ENCODE results near the gene NDFIP1.
"Not testable (repeated sequence)": the region's sequence is repeated elsewhere in the genome, so short reads cannot be mapped to it uniquely, and the experiment has no call there.

NDFIP1 gene

DNA sequence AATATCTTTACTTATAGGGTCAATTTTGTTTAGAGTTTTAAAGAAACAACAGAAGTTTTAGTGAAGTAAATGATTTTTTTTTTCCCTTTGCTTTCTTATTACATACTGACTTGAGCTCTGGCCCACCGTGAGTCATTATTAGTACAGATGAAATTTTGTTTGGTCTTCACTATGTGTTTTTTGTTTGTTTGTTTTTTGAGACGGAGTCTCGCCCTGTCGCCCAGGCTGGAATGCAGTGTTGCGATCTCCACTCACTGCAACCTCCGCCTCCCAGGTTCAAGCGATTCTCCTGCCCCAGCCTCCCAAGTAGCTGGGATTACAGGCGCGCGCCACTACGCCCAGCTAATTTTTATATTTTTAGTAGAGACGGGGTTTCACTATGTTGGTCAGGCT is 45.9 kb downstream of the NDFIP1 start:
- not testable (repeated sequence) for DNase-seq (ENCODE audit: low read depth)

DNA sequence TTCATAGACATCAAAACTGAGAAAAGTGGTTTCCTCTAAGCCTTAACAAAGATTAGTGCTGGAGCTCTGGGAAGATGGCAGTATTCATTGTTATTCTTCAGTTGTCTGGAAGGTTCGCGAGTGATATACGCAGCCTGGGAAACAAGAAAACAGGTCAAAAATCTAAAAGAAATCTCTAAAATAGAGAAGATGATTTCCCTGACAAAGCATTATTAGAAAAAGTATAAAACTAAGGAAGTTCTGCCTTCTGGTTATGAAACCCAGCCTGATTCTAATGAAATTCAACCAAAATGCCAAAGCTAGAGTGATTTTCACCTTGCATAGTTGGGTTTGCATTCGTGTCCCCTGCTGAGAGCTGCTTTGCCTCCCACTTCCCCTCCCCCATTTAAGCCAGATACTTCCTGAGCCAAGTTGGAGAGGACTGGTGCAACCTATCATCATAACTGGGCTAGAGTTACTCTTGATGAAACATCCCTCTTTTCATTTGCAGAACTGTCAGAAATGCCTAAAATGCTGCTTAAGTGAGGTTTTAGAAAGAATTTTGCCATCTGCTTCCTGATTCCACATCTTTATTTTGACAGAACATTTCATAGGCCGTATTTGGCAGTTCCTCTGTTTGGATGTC is 48.4 kb downstream of the NDFIP1 start:
- DNase-seq (ENCODE audit: low read depth) = no peak

DNA sequence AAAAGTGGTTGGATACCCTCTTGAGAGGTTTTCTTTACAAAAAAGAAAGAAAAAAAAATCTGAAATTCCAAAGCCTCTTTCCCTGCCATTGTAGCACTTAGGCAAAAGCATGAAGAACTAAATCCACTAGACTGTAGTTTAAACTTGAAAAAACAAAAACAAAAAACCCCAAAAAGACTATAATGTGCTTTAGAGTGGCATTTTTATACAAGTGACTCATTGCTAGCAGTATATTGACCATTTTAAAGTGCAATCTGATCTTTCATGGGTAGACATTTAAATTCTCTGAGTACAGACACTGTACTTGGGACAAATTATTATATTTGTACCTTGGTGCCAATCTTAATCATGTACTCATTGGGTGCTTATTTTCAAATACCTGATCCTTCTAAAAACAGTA is 50.8 kb downstream of the NDFIP1 start:
- no peak for DNase-seq (ENCODE audit: low read depth)

DNA sequence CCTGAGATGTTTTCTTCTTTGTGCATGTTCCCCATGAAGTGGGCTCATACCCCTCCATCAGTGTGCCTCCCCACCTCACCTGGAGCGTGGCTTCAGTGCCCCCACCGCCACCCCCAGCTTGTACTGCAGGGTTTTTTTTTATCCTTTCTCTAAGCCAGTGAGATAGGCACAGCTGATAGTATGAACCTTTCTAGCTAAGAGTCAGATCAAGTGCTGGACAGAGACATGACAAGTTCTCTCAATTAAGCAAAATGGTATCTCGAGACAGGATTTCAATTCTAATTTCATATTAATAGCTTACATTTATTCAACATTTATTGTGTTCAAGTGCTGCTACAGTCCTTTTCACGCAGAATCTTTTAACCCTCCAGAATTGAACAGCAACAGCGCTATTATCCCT is 55.7 kb downstream of the NDFIP1 start:
- no peak for DNase-seq (ENCODE audit: low read depth)

DNA sequence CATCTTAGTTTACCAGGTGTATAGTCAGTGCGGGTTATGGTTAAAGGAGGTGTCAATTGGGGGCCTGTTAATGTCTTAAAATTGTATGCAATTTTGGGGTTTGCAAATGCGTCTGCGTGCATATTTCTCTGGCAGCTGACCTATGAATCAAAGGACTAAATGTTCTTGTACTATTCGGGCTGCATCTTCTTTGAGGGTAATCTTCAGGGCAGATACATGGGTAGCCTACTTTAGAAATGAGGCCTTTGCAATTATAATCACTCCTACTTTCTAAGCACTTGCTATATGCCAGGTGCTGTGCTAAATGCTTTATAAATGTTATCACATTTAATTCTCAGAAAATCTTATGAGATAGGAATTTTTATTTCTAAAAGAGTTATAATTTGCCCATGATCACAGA is 58.2 kb downstream of the NDFIP1 start:
- no peak for DNase-seq (ENCODE audit: low read depth)

DNA sequence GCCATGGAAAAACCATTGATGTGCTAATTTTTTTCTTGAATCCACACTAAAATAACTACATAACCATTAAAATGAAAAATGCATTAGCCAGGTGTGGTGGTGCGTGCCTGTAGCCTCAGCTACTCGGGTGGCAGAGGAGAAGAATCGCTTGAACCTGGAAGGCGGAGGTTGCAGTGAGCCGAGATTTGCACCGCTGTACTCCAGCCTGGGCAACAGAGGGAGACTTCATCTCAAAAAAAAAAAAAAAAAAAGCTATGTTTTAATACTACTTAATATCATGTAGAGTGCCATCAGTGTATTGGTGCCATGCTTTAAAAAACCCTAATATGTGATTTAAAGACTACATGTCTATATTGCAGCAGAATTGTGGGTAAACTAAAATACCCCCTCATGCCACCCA is 58.9 kb downstream of the NDFIP1 start:
- no peak for DNase-seq (ENCODE audit: low read depth)

DNA sequence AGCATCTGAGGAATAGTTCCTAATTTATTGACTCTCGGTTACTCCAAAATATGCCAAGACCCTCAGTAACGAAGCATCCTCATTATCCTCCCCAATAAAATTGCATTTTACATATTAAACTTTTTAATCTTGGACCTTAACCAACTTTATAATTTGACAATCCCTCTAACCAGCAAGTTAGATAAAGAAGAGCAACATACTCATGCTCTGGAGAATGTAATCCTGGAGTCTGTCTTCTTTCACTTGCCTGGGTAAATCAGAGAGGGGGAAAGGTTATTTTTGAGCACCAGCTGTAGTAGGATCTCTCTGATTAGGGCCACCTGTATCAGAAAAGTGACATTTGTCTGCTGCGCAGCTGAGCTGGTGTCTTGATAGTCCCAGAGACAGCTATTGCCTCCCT is 59.8 kb downstream of the NDFIP1 start:
- no peak for DNase-seq (ENCODE audit: low read depth)

DNA sequence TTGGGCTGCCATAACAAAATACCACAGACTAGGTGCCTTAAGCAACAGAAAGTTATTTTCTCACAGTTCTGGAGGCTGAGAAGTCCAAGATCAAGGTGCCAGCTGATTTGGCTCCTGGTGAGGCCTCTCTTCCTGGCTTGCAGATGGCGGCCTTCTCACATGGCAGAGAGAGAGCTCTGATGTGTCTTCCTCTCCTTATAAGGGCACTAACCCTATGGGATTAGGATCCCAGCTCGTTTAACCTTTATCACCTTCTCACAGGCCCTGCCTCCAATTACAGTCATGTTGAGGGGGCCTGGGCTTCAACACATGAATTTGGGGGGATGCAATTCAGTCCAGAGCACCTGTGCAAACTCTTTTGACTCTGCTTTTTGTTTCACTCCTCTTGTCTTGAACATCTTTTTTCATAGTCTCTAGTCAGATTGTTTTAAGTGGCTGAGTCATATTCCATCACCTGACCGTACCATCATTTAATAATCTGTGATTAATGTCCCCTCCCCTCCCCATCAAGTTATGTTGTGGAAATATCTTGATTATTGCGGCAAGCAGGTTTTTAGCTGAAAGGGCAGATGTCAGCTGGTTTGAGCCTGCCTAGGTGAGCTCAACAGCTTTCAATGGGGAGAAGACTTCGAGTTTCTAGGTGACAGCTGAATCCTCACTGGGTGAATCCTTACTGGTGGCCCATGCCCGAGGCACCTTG is 61.8 kb downstream of the NDFIP1 start:
- no peak for DNase-seq (ENCODE audit: low read depth)

DNA sequence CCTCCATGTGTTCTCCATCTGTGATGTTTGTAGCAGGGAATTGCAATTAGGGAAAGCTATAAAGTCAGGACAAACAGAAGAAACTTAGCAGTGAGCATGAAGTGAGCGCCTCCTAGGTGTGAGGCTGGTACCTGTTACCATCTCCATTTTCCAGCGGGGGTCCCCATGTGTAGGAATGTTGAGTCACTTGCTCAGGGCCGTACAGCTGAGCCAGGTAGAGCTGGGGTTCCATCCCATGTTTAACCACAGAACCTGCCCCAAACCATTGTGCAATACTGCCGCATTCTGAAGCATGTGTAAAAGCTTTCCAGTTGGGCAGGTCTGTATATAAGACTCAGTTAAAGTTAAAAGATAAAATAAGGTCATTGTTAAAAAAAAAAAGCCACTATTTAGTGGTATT is 62.7 kb downstream of the NDFIP1 start:
- no peak for DNase-seq (ENCODE audit: low read depth)

DNA sequence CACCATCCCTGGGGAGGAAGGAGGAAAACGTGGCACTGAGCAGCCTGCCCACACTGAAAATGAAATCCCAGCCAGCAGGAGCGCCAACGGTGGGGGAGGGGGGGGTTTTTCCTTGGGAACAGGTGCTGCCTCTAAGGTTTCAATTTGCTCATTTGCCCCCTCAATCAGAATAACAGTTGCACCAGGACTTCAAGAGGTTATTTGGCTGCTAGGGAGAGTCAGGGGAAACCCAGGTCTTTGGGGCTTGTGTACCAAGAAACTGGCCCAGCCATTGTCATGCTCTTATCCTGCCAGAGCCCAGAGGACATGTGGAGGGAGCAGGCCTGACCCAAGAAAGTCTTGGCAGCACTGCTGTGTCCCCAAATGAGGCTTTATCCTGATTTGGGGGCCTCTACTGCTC is 66.5 kb downstream of the NDFIP1 start:
- DNase-seq (ENCODE audit: low read depth) = no peak

DNA sequence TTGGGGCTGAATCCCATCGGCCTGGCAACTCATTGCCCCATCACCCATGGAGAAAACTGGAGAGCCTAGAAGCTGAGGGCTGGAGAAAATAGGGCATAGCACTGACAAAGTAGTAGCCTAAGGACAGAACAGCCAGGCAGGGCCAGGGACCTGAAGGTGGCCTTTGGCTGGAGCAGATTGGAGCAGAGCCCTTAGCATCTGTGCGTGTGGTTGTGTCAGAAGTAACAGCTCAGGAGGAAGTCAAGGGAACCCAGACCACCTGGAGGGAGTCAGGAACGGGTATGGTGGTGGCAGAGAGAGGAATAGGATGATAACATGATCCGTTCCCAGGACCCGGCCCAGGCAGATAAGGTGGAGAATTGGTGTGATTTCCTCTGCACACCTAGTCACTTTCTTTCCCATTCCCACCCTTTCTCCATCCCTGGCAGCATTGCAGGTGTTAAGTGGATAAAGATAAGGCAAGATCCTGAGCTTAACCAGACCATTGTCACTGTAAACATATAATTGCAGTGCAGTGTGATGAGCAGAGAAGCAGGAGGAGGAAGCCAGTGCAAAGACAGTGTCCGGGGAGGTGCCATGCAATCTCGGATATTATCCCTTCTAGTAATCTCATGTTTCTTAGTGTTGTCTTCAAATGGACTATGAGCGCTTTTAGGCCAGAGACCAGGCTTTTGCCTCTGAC is 67.0 kb downstream of the NDFIP1 start:
- no peak for DNase-seq (ENCODE audit: low read depth)

DNA sequence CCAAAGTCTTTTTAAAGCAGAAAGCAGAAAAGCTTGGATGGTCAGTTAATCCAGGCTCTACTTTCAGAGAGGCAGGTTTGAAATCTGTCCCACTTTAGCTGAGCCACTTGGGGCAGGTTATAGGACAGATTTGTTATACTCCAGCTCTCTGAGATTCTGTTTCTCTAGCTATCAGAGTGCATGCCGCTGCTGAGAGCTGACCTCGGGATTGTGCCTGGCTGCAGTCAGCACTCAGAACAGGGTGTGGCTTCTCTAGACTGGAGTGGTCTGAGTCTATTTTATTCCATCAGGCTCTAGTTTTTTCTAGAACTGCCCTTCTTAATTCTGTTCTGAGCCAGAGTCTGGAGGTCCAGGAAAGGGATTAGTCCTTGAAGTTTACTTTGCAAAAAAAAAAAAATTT is 67.7 kb downstream of the NDFIP1 start:
- no peak for DNase-seq (ENCODE audit: low read depth)

DNA sequence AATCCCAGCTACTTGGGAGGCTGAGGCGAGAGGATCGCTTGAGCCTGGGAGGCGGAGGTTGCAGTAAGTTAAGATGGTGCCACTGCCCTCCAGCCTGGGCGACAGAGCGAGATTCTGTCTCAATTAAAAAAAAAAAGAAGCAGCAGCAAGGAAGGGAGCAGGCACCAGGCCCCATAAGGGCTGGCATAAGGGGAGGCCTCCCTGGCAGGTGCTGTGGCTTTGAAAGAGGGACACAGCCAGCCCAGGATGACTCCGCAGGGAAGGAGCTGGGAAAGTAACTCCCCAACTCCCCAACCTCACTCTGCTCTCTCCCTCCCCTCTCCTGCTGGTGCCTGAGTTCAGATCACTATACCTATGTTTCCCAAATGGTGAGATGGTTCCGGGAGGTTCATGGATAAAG is 70.1 kb downstream of the NDFIP1 start:
- no peak for DNase-seq (ENCODE audit: low read depth)

DNA sequence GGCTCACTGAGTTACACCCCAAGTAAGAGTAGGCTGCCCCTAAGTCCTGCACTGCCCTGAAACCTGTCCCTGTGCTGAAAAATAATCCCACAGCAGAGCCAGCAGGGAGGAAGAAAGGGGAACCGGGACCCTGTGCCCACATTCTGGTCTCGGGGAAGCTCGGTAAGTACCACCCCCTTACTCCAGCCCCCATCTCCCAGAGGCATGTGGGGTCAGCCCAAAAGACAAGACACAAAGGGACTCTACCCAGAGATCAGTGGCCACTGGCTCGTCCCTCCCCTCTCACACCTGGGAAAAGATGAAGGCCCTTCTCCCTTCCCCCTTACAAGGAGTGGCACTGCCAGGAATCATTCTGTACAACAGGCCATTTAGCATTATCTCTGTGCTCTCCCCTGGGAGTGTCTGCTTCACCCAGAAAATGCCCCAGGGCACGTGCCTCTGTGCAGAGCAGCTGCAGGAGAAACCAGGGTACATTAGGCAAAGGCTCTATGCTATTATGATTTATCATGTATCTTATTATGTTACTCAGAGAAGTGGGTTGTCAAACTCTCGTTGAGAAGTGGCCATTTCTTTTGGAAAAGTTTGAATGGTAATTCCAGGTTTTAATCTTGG is 71.3 kb downstream of the NDFIP1 start:
- no peak for DNase-seq (ENCODE audit: low read depth)

DNA sequence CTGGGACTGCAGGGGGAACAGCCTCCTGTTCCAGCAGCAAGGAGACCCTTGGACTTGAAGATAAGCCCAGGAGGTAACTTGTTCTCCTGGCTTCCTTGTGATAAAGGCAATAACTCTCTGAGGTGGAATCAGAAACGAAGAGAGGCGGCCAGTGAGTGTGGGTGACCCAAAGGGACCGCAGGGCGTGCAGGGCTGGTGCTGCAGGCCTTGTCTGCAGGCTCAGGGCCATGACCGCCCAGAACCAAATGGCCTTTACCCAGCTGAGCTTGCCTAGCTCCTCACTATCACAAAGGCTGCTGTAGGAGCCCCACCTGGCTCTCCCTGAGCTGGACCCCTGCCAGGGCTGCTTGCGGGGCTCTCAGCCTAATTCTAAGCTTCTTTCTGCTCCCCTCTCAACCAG is 72.5 kb downstream of the NDFIP1 start:
- DNase-seq (ENCODE audit: low read depth) = no peak

DNA sequence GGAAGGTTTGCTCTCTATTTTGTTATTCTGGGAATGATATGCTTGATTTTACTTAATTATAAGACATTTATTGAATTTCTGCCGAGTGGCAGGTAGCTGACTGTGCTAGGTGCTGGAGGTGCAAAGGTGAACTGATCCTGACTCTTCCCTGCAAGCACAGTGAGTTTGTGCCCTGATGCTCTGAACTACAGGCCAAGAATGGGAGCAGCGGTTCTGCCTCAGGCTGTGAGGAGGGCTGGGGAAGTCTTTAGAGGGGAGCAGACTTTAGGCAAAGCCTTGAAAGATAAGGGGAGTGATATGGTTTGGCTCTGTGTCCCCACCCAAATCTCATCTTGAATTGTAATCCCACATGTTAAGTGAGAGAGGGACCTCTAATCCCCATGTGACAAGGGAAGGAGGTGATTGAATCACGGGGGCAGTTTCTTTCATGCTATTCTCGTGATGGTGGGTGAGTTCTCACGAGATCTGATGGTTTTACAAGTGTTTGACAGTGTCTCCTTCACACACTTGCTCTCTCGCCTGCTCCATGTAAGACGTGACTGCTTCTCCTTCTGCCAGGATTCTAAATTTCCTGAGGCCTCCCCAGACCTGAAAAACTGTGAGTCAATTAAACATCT is 73.1 kb downstream of the NDFIP1 start:
- no peak for DNase-seq (ENCODE audit: low read depth)

DNA sequence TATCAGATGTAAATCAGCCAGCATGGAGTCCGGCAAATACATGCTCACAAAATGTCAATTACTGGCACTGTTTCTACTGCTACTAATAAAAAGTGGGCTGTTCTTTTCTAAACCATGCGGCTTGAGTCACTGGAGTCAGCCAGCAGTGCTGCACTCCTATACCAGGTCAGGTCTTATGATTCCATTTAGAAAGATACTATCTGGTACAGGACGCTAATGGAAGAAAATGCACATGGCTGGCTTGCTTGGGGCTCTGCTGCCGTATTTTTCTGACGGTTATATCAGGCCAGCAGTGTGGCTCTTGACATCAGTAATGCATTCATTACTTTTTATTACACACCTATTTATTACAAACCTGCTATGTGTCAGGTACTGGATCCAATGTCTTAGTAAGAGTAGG is 74.3 kb downstream of the NDFIP1 start:
- DNase-seq (ENCODE audit: low read depth) = no peak

DNA sequence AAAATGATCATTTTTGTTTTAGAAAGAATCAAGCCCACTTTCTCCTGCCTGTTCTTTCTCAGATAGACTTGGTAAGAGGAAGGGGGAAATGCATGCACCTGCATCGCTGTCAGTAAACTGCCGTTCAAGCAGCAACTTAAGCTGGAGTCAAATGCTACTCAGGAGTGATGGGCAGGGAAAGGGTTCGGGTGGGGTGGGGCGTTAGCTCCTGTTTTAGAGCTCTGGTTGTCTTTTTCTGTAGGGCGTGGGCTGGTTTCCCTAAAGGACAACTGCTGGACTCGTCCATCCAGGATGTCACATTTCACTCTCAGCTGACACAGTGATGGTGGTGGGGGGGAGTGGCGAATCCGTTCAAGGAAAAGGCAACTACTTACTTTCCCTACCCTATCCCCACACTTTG is 75.0 kb downstream of the NDFIP1 start:
- no peak for DNase-seq (ENCODE audit: low read depth)

DNA sequence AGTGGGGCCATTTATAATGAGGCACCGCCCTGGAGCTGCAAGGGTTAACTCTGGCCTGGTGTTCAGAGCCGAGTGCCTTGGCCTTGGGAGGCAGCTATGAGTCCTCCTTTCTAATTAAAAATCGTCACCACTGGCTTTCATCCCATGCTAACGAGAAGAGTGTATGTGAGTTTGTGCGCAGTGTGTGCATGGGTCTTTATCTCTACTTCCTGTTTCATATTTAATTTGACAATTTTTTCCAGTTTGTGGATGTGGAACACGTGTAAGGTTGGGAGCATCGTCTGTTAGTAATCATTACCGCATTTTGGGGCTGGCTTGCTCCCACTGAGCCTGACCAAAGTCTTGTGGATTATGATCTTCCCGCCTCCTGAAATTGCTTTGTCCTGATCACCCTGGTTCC is 76.4 kb downstream of the NDFIP1 start:
- no peak for DNase-seq (ENCODE audit: low read depth)

DNA sequence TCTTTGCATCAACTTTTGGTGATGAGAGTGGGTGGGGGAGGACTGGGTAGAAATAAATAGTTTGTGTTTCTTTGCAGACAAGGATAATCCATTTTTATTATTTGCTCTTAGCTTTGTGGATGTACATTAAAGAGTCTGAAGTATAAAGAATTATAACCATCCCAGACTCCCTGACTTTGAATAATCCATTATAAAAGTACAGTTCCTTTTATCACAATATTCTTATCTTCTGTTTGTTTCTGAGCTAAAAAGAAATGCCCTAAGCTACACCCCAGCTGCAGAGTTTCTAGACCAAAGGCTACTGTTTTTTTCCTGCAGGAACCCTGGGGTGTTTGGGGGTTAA is 77.9 kb downstream of the NDFIP1 start:
- DNase-seq (ENCODE audit: low read depth) = no peak

DNA sequence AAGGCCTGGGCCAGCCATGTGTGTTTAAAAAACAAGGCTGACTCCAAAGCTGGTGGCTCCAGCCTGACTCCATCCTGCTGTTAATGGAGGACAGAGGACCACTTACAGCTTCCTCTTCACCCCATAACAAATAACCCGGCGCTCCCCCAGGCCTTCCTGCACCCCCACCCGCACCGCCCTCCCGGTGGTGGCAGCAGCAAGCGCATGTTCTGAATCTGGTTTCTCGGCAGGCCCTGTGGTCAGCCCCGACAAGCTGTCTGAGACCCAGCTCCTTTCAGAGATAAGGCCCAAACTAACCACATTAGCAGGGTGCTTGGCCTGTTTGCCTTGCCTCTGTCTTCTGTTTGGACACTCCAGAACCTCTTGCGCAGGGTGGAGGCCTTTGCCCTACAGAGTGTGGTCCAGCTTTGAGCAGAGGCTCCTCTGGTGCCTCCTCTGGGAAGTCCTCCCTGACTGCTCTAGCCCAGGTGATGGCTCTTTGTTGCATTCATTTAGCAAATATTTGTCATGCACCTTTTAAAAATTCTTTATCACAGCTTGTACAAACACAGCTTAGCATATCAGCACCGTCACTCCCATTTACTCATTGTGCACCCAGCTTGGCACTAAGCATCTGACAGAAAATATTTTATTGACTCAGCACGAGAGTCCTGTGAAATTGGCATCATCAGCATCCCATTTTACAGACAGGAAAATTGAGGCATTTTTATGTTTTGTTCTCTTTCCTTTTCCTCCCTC is 78.4 kb downstream of the NDFIP1 start:
- DNase-seq (ENCODE audit: low read depth) = no peak

DNA sequence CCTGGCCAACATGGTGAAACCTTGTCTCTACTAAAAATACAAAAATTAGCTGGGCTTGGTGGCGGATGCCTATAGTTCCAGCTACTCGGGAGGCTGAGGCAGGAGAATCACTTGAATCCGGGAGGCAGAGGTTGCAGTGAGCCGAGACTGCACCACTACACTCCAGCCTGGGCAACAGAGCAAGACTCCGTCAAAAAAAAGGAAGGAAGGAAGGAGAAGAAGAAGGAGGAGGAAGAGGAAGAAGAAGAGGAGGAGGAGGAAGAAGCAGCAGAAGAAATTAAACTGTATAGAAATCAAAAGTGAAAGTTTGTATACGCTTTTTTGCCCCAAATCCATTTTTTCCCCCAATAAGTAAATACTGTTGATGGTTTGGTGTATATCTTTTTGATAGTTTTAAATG is 80.1 kb downstream of the NDFIP1 start:
- not testable (repeated sequence) for DNase-seq (ENCODE audit: low read depth)

Measured in GM04503 (cell line).